D341Med (cell line): Measurements from ENCODE around the gene KIDINS220.

Experiments used
- DNase-seq: peaks from one replicate; pipeline ENCODE4 v3.0.0; 2012; ENCODE audit warnings: low spot score

Gene KIDINS220

DNA sequence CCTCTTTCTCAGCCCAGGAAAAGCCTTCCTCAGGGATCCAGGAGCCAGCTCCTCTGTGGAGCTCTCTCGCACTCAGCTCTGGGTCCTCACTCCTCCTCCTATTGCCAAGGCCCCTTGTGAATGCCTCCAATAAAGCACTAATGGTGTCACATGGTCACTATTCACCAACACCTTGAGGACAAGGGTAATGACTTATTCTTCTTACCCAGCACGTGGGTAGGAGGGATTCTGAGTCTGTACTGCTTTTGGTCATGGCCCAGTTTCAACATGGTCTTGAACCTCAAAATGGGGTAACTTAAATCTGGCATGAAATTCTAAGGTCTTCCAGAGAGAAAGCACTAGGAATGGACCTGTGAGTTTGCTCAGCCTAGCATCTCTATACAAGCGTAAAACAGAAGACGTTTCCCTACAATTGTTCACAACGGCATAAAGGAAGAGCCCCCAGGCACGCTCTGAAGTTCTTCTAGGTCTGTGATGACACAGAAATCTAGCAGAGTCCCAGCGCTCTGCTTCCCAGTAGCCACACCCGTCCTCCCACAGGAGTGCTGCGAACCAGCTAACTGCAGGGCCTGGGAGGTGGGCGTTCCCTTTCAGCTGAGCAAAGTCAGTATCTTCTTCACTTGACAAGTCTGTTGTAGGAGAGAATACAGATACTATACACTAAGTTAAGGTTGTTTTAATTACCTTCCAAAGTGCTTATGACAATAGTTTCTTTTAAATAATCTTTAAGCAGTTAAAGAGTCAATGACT lies 14.6 kb upstream of the KIDINS220 start:
- no peak for DNase-seq

DNA sequence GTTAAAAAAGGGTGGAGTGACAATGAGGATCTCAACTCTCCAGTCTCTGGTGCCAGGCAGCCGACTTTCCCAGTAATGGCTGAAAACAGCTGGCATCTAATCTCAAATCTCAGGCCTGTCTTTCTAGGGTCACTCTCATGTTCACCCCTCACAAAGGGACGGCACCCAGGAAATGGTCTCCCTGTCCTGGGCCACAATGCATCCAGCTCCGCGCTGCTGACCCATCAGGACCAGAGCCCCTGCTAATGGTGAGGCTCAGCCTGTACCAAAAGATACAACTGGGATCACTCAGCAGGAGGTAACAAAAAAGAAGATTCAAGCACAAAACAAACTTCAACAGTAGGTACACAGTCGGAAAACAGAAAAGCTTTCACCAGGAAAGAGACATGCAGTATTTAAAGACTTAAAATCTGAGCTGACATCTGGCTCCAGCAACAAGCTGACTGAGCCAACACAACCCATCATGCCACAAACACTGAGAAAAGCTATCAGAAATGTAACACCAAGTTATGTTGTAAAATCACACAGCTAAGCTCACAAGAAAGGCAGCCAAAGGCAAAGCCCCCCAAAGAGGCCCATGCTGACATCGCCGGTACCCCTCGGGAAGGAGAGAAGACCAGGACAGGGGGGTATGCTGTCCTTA lies 13.6 kb upstream of the KIDINS220 start:
- DNase-seq: no peak

DNA sequence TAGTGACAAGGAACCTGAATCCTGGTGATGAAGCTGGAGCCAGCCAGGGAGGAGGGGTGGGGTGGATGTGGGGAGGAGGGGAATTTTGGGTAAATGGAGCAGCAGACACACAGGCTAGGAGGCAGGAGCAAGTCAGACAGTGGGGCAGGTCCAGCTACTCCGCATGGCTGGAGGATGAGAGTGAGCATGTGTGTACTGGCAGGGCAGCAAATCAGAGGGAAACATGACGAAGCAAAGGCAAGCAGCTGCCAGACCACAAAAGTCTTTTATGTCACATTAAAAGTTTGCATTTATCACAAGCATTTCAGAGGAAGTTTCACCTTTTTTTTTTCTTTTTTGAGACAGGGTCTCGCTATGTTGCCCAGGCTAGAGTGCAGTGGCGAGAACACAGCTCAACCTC lies 11.9 kb upstream of the KIDINS220 start:
- DNase-seq: no peak

DNA sequence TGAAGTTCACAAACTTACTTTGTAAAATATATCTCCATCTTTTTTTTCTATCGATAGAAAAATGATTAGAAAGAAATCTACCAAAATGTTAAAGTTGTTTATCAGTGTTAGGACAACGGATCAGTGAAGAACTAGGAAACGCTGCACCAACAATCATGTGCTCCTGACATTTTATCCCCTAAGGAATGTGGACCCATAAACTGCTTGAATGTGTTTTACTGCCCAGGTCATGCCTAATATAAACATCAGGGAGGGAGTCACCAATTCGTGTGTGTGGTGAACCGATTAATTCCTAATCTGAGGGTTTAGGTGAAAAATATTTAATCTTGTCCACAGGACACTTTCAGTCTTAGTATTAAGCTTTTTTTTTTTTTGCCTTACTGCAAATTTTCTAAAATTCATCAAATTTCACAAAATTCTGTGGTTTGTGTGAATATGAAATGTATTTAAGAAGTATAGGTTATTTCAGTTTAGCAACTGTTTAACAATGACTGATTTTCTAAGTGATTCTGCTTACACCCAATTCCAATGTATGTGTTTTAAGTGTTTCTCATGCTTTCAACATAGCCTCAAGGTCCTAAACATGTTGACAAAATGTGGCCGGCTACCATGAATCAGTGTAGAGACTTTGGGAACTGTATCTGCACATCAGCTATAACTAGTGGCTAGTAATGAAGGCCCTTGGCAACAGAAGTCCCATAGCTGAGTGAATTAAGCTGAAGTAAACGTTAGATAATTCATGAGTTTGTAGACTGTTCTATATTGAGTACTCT lies 11.1 kb upstream of the KIDINS220 start:
- DNase-seq: no peak

DNA sequence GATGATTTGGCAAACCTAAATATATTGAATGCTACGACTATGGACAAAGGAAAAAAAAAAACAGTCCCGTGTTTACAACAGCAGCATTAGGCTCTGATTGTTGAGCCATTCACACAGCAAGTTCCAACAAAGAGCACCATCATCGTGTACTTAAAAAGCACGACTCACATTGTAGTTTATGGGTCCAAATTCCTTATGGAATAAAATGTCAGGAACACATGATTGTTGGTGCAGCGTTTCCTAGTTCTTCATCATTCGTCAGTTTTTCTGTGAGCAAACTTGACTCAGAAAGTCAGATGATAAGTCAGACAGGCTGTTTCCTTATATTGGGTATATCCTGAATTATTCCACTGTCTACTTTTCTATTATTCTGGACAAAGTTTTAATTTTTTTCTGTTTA lies 10.0 kb upstream of the KIDINS220 start:
- DNase-seq: no peak

DNA sequence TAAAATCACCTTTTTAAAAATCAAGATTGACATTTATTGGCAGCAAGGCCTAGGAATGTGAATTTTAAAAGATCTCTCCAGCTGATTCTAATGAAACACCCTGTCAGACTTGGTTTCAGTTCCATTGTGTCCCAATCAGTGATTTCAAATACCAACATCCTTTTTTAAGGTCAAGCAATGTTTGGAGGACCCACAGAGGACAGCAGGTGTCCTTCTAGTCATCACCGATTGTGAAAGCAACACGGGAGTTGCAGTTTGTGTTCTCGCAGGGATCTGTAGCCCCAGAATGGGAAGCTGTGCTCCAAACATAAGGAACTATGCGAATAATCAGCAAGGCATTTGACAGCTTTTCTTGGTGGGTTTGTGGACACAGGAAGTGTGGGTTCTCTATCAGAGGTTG lies 4.5 kb upstream of the KIDINS220 start:
- no peak for DNase-seq

DNA sequence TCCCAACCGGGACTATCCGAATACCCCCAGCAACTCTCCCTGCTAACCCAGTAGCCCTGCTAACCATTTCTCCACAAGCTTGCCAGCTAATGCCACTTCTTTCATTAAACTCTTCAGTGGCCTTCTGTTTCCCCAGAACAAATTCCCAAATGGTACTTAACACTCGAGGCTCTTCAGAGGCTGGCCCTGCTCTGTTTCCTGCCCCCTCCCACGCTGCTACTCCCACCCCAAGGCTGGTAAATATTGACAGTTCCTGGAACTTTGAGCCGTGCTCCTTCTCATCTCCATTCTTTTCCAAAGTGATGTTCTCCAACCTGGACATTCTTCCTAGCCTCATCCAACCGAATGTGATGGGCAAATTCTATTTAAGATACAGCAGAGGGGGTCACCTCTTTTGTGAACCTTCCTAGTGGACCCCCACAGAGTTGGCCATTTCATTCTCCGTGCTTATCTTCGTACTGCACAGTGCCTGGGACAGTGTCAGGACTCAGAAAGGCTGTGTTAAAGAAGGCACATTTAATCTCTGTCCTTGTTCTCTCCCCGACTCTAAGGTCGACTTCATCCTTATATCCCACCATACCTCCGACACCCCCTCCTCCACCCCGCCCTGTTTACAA lies 3.2 kb upstream of the KIDINS220 start:
- no peak for DNase-seq

DNA sequence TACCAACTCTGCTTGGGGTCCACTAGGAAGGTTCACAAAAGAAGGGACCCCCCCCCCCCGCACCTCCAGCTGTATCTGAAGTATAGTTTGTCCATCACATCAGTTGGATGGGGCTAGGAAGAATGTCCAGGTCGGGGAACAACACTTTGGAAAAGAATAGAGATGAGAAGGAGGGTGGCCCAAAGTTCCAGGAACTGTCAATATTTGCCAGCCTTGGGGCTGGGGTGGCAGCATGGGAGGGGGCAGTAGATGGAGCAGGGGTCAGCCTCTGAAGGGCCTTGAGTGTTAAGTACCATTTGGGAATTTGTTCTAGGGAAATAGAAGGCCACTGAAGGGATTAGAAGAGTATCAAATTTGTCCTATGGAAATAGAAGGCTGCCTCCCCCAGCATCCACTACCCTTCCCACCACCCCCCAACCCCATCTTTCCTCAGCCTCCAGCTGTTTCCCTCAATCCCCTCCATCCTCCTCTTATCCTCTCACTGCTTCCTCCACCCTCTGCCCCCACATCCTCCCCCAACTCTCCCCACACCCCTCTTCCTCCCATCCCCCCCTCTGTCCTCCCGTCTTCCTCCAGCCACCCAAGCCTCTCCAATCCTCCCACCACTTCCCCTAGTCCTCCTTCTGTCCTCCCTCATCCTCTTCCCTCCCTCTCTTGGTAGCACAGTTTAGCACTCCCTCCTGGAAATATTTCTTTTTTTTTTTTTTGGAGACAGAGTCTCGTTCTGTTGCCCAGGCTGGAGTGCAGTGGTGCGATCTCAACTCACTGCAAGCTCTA lies 2.0 kb upstream of the KIDINS220 start:
- DNase-seq: no peak

DNA sequence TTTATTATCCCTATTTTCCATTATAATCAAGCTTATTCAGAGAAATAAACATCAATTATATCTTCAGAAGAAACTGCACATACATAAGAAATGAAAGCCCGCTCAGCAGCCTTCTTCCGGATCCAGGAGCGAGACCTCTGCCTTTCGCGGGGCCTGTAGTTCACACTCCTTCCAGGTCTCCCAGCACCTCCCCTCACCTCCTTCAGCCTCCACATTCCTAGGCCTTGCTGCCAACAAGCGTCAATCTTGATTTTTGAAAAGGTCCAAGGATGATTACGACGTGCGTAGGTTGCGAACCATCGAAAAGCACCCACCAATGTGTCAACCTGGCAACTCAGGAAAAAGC lies 355 bp upstream of the KIDINS220 start:
- DNase-seq: no peak

DNA sequence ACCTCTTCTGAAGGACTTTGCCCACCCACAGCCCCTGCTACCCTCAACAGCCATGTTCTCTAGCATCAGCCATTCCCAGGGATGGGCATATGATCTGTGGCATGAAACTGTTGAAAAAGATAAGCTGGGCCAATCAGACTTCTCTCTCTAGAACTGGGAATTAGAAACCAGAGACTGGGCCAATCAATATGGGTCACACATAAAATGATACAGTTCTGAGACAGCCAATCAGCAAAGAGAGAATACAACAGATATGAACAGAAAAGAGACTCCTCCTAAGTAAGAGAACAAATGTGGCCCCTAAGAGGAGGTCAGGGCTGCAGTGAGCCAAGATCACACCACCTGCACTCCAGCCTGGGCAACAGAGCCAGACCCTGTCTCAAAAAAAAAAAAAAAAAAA lies 2.1 kb downstream of the KIDINS220 start:
- DNase-seq: no peak

DNA sequence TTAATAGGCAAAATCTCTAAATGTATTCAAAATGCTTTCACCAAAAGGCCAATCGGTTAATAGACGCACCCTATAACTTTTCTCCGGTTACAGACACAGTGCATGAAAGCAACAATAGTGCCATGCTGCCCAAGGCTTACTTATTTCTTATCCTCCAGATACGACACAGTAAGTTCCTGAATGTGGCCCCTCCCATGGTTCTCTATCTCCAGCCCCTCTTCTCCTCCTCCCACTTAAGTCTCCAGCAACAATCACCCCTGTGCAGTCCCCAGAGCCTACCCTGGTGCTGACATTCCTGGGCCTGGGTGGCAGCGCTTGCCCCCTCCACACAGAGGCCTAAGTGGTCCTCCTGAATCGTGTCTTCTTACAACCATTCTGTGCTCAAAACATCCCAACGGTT lies 3.6 kb downstream of the KIDINS220 start:
- no peak for DNase-seq

DNA sequence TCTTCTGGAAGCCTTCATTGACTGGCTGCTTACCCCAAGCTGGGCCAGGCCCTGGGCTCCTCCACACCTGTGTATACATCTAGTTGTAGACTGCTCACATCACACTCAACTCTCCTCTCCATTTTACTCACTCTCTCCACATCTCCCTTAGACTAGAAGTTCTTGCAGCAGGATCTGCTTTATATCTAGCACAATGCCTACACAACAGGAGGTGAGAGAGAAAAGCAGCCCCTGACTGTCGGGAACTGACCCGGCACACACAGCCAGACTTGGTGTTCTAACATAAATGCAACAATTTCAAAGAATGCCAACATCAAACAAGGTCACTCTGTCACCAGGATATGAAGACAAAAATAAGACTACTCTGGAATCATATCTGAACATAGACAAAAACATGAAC lies 5.9 kb downstream of the KIDINS220 start:
- DNase-seq: no peak

DNA sequence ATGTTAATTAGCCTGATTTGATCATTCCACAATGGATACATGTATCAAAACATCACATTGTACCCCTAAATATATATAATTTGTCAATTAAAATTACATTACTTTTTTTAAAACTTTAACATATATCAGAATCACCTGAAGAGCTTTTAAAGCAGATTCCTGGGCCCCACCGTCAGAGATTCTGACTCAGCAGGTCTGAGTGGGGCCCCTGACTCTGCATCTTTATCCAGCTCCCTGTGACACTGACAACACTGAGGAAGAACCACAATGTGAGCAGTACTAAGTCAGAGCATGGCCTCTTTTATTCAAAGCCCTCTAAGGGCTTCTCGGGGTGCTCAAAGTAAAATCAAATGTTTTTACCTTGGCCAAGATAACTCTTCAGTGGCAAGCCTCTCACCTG lies 9.7 kb downstream of the KIDINS220 start:
- DNase-seq: no peak

DNA sequence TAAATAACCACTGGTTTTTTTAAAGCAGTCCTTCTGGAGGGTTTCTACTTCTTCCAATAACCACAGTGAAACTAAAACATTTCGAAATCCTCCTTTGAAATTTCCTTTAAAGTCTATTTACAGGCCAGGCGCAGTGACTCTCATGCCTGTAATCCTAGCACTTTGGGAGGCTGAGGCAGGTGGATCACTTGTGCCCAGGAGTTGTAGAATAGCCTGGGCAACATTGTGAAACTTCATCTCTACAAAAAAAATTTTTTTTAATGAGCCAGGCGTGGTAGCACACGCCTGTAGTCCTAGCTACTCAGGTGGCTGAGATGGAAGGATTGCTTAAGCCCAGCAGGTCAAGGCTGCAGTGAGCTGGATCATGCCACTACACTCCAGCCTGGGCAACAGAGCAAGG lies 15.2 kb downstream of the KIDINS220 start:
- DNase-seq: no peak

DNA sequence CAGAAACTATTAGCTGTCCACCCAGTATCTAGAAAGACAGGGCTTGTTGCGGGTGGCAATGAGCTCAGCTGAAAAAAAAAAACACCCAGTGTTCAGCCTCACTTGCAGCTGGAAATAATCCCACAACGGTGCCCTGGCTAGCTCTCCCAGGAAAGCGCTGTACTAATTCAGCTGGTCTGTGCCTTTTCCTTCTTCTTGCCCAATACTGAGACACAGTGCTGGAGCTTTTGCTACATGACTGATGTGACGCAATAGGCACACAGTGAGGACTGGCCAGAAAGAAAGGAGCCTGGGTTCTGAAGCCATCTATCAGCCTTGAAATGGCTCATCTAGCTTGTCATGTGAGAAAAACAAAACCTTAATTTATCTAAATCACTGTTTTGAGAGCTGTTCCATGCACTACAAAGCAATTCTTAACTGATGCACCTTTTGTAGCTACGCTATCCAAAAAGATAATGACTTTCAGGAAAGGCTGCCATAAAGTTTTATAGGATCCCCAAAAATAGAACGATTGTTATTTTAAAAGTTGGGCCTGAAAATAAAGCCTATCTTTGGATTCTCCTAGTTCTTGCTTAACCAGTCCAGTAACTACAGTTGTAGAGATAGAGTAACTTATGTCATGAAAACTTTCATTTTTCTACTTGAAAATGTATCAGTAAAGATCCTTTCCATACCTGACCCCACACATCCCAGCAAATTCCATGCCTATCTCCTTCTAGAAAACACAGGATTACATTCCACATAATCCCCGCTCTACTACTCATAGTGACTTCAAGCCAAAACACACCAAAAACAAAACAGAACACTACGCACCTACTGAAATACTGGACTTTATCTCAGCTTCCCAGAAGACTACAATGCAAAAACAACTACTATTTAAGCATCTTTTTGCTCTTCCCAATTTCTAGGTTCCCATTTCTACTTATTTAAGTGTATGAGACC lies 15.9 kb downstream of the KIDINS220 start:
- no peak for DNase-seq

DNA sequence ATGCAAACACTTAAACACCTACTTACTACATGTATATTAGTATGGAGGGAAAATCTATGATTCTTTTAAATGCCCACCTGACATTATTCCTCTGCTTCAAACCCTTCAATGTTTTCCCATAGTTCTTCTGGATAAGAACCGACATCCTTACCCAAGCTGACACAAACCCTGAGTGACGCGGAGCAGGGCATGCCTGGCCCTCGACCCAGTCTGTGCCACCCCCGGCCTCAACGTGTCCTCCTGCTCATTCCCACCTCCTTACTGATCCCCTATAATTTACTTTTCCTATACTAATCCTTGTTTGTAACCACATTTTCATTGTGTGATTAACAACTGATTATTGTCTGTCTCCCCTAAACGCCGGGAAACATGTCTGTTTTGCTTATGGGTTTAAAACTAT lies 17.5 kb downstream of the KIDINS220 start:
- no peak for DNase-seq

DNA sequence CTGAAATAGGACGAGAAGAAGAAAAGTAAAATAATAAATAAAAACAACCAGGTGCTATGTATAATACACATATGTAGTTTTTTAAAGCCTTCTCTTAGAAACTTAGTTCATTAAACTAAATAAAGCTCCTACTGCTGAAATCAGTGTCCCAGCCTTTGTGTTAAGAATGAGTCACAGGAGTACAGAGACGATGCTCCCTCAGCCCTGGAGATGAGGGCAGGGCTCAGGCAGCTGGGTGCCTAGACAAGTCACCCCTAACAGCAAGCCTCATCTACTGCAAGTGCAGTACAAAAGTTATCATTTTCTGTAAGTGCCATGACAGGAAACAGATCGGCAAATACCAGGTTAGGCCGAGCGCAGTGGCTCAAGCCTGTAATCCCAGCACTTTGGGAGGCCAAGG lies 18.2 kb downstream of the KIDINS220 start:
- no peak for DNase-seq

DNA sequence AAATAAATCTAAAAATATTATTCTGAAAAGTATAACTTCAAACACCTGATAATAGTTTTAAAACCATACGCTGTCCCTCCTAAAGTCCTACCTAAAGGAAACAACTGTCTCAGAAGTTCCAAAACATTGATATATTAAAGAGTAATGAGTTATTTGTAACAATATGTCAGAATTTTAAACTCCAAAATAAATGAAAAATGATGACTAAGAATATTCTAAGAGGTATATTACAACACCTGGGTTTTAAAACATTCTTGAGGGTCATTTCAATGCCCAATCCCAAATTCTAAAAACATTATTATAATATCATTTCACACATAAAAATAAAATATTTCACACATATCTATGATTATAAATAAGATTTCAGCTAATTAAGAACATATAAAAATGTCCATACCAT lies 20.2 kb downstream of the KIDINS220 start:
- DNase-seq: no peak

DNA sequence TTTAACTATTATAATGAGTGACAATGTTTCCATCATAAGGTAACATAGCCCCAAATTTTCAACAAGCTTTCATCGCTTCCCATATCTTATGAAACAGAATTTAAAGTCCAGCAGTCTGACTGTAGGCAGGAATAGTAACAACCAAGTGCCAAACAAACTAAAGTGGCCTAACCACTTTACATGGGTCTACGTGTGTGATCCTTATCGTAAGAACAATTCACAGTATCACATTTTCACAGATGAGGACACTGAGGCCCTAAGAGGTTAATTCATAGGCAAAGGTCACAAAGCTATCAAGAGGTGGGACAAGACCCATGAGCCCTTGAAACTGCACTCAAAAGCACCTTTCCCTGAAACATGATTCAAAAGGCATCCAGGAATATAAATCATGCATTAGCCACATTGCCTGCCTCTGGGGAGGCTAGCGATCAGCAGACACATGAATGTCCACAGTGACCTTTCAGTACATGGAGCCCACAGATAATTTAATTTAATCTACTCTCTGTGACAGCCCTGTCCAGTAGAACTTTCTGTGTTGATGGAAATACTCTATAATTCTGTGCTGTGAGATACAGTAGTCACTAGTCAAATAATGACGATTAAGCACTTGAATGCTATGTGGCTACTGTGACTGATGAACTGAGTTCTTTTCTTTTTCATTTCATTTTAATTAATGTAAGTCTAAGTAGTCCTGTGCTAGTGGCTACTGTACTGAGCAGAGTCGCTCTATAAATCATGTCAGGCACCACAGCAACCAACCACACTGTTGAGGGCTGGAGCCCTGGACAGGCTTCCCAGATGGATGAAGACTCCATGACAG lies 30.3 kb downstream of the KIDINS220 start:
- no peak for DNase-seq
